DMS153 (cell line): ENCODE data around the gene SELENOI.
"Not testable (repeated sequence)": the region's sequence is repeated elsewhere in the genome, so short reads cannot be mapped to it uniquely, and the experiment has no call there.

ENCODE experiments used
- DNase-seq: peaks from one replicate; lab custom pipeline; 2025; lab: John Stamatoyannopoulos, UW

SELENOI gene

DNA sequence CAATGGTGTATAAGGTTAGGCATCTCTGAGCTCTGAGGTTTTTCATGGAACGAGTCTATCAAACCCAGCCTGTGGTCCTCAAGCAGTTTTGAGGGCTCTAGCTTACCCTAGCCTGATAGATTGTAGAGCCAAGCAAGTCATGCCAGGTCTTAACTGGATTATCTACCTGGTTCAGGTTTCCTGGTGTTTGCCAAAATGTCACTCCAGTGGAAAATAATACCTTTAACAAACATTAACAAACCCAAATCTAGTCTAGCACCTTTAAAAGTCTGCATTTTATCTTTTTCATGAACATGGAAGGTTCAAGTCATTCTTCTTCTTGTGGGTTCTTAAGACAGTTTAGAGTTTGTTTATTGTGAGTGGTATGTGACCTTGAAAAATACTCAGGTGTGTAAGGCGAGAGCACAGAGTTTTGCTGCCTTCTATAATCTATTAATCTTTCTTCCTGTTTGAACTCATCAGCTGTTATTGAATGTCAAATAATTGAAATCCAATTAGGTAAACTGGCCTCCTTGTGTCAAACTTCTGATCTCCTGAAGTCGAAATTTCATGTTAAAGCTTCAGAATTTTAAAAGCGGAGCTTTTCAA lies 14.0 kb downstream of the SELENOI start:
- no peak for DNase-seq

DNA sequence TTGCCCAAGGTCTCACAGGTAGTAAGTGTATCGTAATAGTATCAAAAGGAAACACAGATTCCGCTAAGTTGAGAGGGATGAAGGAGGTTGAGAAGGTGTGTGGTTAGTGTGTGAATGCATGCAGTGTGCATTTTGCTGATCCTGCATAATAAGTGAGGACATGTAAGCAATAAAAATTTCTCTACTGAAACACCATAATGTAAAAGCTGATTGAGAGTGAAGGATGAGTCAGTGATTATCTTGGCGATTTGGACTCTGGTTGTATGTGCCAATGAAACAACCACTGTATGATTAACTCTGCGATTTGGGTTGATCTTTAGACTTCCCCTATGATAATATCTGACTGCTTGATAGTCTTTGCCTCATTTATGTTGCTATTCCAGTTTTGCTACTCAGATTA lies 17.4 kb downstream of the SELENOI start:
- DNase-seq: no peak

GRCh38 chr2:26363958-26364357 lies 18.0 kb downstream of the SELENOI start:
- no peak for DNase-seq

DNA sequence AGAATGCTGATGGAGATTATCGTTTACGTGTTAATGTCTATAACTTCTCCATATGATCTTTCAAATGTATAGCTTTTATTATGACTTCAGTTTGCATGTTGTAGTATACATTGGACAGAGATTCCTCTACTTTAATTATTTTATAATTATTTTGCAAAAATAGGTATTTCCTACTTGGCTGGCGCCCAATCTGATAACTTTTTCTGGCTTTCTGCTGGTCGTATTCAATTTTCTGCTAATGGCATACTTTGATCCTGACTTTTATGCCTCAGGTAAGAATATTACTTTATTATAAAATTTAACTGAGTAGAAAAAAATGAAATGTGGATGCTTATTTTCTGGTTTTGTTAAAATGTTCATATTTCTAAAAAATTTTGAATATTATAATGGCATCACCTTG lies 18.7 kb downstream of the SELENOI start:
- DNase-seq: no peak

DNA sequence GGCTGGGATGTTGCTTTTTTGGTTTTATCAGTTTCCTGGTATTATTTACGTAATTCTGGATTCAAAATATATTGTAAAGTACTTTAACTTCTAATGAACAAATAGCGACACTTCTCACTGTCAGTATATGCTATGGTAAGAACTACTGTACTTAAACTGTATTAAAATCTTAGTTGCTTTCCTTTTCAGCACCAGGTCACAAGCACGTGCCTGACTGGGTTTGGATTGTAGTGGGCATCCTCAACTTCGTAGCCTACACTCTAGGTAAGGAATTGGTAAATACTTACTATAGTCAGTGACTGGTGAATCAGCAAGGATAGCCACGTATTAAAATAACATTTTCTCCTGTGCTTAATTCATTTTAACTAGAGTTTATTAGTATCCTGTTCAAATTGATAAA lies 21.0 kb downstream of the SELENOI start:
- DNase-seq: no peak

DNA sequence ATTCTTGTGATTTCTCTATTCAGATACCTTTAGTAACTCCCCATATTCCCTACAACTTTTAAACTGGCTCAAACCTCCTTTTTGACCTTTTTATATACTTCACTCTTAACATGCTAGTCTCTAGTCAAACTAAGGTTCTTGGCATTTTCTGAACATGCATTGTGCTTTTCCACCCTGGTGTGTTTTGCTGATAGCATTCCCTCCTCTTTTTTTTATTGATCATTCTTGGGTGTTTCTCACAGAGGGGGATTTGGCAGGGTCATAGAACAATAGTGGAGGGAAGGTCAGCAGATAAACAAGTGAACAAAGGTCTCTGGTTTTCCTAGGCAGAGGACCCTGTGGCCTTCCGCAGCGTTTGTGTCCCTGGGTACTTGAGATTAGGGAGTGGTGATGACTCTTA lies 23.7 kb downstream of the SELENOI start:
- not testable (repeated sequence) for DNase-seq

GRCh38 chr2:26370909-26371308 lies 25.0 kb downstream of the SELENOI start:
- not testable (repeated sequence) for DNase-seq

DNA sequence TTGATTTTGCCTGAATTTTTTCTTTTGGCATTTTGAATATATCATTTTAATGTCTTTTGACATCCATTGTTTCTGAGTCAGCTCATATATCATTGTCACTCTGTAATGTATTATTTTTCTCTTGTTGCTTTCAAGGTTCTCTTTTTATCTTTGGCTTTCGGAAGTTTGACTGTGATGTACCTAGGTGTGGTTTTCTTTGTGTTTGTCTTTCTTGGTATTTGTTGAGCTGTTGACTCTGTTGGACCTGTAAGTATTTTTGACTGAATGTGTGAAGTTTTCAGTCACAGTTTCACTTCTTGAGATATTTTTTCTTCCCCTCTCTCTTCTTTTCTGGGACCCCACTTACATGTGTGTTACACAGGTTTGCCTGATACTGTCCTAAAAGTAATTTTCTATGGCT lies 30.9 kb downstream of the SELENOI start:
- no peak for DNase-seq

DNA sequence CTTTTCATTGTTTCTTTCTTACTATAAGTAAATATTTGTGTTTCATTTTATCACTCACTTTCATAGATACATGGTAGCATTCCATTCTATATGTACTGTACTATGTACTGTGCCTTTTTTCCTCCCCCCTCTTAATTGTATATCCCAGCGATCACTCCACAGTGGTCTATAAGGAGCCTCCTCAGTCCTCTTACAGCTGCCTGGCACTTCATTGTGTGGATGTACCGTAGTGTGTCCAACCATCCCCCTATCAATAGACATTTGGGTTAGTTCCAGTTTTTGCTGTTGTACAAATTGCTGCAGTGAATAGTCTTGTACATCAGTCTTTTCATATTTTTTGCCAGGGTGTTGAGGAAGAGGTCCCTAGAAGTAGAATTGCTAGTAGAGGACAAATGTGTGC lies 34.3 kb downstream of the SELENOI start:
- no peak for DNase-seq

GRCh38 chr2:26382564-26382963 lies 36.6 kb downstream of the SELENOI start:
- DNase-seq: no peak

GRCh38 chr2:26384183-26384582 lies 38.2 kb downstream of the SELENOI start:
- no peak for DNase-seq

DNA sequence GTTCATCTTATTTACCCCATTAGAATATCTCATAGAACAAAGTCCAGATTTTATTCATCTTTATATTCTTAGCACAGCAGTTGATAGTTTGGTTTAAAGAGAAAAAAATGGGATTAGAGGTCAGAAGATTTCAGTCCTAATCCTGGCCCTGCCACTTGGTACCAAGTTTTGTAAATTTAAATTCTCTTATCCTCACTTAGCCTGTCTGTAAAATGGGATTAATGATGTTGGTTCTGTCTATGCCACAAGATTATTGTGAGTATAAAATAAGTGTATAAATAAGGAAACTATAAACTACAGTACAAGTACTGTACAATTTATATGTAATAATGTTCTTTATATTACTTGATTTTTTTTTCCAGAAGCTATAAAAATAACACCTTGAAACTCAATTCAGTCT lies 38.7 kb downstream of the SELENOI start:
- no peak for DNase-seq

DNA sequence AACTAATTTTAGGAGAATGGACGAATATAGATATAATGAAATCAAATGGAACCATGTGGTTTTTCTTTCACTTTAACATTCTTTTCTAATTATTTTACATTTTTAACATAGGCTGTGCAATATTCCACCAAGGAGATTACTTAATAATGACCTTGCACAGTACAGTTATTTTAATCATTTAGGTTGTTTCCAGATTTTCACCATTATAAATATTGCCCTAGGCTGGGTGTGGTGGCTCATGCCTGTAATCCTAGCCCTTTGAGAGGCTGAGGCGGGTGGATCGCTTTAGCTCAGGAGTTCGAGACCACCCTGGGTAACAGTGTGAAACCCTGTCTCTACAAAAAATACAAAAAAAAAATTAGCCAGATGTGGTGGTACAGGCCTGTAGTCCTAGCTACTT lies 41.2 kb downstream of the SELENOI start:
- DNase-seq: no peak

- no peak for DNase-seq
Measured at GRCh38 chr2:26394694-26395093, 48.8 kb downstream of the SELENOI start.

- DNase-seq: no peak
Measured at GRCh38 chr2:26395394-26395793, 49.5 kb downstream of the SELENOI start.

DNA sequence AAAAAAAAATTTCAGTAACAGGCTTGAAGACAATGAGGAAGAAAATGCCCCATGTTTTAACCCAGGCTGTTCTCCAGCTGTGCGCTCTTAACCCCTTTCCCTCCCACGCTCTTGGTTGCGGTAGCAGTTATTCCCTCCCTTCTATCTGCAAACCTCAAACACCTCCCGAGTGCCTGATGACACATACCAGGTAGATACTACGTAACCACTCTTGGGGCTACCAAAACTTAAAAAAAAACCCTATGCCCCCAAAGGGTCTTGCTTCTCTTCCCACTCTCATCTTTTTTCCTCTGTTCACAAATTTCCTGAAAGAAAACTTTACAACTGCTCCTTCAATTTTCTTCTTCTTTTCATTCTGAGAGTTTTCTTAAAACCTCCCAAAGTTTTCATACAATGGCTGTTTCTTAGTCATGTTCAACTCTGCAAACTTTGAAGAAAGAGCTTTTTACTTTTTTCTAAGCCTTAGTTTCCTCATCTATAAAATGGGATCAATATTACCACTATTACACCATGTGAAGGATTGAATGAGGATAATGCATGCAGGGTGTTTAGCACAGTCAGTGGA lies 50.9 kb downstream of the SELENOI start:
- no peak for DNase-seq

GRCh38 chr2:26399771-26400376 lies 53.9 kb downstream of the SELENOI start:
- DNase-seq: no peak

GRCh38 chr2:26400723-26401122 lies 54.8 kb downstream of the SELENOI start:
- no peak for DNase-seq

DNA sequence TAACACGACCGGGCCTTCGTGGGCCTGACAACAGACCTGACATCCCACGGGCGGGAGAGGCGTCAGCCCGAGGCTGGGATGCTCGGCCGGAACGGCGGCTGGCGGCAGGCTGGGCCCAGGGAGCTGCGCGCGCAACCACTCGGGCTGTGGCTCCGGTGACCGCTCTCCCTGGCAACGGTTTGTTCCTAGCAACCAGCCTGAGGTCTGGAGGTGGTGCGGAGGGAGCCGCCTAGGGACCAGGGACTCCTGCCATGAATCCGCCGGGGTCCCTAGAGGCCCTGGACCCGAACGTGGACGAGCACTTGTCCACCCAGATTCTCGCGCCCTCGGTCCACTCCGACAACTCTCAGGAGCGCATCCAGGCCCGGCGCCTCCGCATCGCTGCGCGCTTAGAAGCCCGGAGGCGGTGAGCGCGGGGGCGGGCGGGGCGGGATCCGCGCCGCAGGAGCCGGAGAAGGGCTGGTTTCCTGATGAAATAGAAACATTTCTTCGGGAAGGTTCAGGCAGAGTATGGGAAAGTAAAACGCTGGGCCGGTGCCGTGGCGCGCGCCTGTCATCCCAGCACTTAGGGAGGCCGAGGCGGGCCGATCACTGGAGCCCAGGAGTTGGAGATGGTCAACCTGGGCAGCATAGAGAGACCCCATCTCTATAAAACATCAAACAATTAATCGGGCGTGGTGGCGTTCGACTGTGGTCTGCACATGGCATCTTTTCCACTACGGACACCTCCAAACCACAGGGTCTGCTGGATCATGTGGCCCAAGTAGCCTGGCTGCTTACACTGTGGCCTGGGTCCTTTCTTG lies 56.0 kb downstream of the SELENOI start, which contains the start of gene DRC1:
Gene DRC1, plus strand, starts transcription at position 182 of the 803 bp plus-strand sequence. Its CDS starts 70 bp downstream, at position 252.
- DNase-seq: peak; percentile 71

DNA sequence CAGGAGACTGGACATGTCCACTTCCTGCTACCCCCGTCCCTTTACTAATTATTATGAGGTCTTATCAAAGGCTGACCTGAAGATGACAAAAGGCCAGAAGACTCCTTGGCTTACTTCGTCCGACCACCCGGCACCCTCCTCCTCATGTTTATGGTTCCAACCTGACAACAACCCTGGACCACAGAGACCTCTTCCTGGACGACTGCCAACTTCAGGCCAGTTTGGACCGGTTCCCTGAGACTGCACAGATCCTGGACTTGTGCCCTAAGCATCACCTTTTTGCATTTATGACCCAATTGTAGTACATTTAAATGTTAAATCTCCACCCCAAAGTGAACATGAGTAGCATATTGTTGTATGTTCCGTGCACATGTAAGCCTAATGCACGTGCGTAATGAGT lies 61.6 kb downstream of the SELENOI start:
- no peak for DNase-seq

GRCh38 chr2:26409785-26410184 lies 63.8 kb downstream of the SELENOI start:
- no peak for DNase-seq

DNA sequence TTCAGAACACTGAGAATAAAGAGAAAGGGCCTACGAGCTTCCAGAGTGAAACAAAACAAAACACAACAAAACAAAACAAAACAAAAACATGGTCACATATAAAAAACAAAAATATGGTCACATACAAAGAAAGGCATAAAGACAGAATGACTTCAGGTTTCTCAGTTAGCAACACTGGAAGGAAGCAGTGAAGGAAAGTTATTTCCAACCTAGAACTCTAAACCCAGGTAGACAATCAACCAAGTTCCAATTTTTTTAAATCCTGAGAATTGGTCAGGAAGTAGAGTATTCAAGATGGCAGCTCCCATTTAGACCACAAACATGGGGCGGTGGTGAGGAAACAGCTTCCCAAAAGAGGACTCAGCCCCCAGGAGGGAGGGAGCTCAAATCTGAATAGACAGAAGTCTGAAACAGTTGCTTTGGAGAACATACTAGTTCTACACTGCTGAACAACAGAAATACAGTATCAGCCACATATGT lies 64.9 kb downstream of the SELENOI start:
- no peak for DNase-seq

DNA sequence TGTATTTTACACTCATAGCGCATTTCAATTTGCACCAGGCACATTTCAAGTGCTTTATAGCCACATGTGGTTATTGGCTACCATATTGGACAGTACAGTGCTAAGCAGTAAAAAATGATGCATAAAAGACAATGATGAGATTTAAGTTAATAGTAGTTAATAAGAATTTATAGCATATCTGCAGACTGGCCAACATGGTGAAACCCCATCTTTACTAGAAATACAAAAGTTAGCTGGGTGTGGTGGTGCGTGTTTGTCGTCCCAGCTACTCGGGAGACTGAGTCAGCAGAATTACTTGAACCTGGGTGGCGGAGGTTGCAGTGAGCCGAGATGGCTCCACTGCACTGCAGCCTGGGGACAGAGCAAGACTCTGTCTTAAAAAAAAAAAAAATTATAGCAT lies 65.5 kb downstream of the SELENOI start:
- DNase-seq: no peak
